Measurements from ENCODE around the gene NCEH1.

Gene NCEH1

DNA sequence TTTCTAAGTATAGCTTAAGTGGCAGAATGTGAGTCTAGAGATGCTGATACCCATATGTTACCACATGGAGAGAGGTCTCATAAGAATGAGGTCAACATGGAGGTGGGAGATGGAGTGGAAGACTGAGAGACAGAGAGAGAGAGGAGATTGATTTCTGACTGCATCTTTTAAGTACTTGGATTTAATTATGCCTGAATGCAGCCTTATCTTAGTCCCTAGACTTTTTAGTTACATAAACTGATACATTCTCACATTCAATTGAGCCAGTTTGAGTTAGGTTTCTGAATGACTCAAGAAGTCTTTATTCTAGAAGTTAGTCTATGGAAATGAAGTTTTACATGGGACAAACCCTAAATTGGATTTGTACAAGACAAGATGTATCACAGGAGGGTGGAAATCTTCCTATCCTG is 129.1 kb downstream of the NCEH1 start:
- no peak for DNase-seq (ENCODE audit: low spot score)

DNA sequence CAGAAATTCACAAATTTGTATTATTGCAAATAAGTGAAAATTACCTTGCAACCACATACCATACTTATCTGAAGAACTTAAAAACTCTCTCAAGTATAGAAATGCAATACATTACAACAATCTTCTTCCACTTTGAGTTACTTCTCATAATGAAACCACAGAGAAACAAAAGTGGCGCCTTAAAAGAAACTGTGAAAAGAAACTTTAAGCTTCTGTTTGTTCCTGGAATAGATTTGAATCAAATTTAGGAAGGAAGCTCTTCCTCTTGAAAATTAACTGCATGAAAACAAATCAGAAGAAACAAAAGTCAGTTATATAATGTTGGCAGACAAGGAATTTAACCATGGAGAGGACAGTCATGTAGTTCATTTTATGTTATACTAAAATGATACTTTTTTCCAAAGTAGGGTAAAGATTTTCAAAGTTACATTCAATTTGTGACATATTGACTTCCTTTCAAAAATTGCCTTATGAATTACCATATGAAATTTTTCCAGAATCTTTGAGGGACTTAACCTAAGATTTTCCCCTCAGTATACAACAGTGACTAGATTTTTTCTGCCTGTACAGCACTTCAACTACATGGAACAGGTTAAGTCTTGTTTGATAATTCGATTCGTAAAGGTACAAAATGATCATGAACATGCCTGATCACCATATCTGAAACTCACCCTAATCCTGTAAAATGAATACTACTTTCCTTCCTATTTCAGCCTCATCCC is 130.0 kb downstream of the NCEH1 start:
- DNase-seq (ENCODE audit: low spot score): no peak
